ENCODE data around the gene BSND. TPM values are rescaled to one million over a fixed set of nuclear protein-coding genes. Genes with fewer than 3 reads are reported as not detected.

BSND gene
- total RNA-seq, 1 donor from 2014 or later: not detected

DNA sequence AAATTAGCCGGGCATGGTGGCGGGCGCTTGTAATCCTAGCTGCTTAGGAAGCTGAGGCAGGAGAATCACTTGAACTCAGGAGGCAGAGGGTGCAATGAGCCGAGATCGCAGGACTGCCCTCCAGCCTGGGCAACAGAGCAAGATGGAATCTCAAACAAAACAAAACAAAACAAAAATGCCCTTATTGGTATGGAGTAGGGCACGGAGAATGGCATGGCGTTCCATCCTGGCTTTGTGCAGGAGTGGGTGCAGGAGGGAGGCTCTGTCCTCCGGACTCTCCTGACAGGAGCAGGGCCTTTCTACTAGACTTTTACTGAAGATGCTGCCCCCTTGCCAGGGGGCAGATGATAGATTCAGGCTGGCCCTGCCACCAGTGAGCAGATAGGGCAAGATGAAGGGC, 17.3 kb upstream of the BSND start:
- peaks cover 8 to 24% (median 19%) of the 10 kb centered on the region in 3 donors for H3K27me3 ChIP-seq (ENCODE audit: control insufficient read depth in 3 of 3, insufficient read depth in 3 of 3, low read length in 3 of 3)
- H3K4me1 ChIP-seq (ENCODE audit: control insufficient read depth in 3 of 3, insufficient read depth in 3 of 3, low read length in 3 of 3): peaks cover 0 to 4% (median 0%) of the 10 kb centered on the region in 3 donors
- no peak overlapping the region for H3K27ac ChIP-seq (ENCODE audit: low read depth, low read length)
- no peaks in the 10 kb centered on the region for H3K9me3 ChIP-seq (ENCODE audit: control insufficient read depth in 3 of 3, low read length in 3 of 3)
- H3K4me3 ChIP-seq (ENCODE audit: low read length in 3 of 3): no peak overlapping the region
- no peaks in the 10 kb centered on the region for H3K36me3 ChIP-seq (ENCODE audit: control insufficient read depth in 3 of 3, insufficient read depth in 3 of 3, low read length in 3 of 3)
- H3K9ac ChIP-seq (ENCODE audit: low read depth in 1 of 3, low read length in 3 of 3): no peak overlapping the region

GRCh38 chr1:54982739-54983138, 16.0 kb upstream of the BSND start:
- no peak overlapping the region for H3K9ac ChIP-seq (ENCODE audit: low read depth in 1 of 3, low read length in 3 of 3)
- H3K27me3 ChIP-seq (ENCODE audit: control insufficient read depth in 3 of 3, insufficient read depth in 3 of 3, low read length in 3 of 3): peaks cover 8 to 24% (median 19%) of the 10 kb centered on the region in 3 donors
- peaks cover 0 to 4% (median 0%) of the 10 kb centered on the region in 3 donors for H3K4me1 ChIP-seq (ENCODE audit: control insufficient read depth in 3 of 3, insufficient read depth in 3 of 3, low read length in 3 of 3)

DNA sequence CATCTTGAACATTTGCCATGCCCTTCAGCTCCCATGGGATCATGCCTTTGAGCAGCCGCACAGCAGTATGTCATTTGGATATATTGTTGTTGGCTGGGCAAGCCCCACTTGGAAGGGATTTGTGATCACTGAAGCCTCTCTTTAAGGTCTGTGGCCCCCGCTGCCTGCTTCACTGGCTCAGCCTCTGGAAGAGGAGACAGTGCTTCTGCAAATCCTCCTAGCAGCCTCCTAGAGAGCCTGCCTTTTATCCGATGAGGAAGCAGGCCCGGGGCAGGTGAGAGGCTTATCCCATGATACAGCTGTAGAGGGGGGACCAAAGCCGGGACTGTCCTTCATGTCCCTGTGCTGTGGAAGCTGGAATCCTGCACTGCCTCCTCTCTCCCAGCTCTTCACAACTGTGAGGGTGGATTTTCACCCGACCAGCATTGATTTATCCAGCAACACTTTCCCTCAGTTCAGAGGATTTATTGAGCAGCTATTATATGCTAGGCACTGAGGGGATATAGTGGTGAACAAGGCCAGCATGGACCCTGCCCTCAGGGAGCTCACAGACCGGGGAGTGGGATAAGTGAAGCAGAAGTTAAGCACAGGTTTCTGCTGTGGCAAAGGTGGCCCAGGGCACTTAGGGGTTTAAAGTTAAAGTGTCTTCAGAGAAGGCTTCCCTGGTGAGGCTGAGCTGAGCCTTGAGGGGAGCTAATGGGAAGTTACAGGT, 14.4 kb upstream of the BSND start:
- Histone ChIP-seq H3K27me3 (ENCODE audit: control insufficient read depth in 3 of 3, insufficient read depth in 3 of 3, low read length in 3 of 3) (peaks cover 8 to 18% (median 18%) of the 10 kb centered on the region in 3 donors), H3K9me3 (ENCODE audit: control insufficient read depth in 3 of 3, low read length in 3 of 3) (no peaks in the 10 kb centered on the region), H3K9ac (ENCODE audit: low read depth in 1 of 3, low read length in 3 of 3) (no peak overlapping the region)

More at GRCh38 chr1:54982739-54983138, 16.0 kb upstream of the BSND start:
- no peaks in the 10 kb centered on the region for H3K9me3 ChIP-seq (ENCODE audit: control insufficient read depth in 3 of 3, low read length in 3 of 3)
- H3K36me3 ChIP-seq (ENCODE audit: control insufficient read depth in 3 of 3, insufficient read depth in 3 of 3, low read length in 3 of 3): no peaks in the 10 kb centered on the region
- H3K4me3 ChIP-seq (ENCODE audit: low read length in 3 of 3): no peak overlapping the region
- no peak overlapping the region for H3K27ac ChIP-seq (ENCODE audit: low read depth, low read length)

GRCh38 chr1:54985556-54985955, 13.2 kb upstream of the BSND start:
- H3K4me3 ChIP-seq (ENCODE audit: low read length in 3 of 3): no peak overlapping the region
- H3K36me3 ChIP-seq (ENCODE audit: control insufficient read depth in 3 of 3, insufficient read depth in 3 of 3, low read length in 3 of 3): no peaks in the 10 kb centered on the region
- peaks cover 4 to 10% (median 7%) of the 10 kb centered on the region in 3 donors for H3K27me3 ChIP-seq (ENCODE audit: control insufficient read depth in 3 of 3, insufficient read depth in 3 of 3, low read length in 3 of 3)
- no peaks in the 10 kb centered on the region for H3K9me3 ChIP-seq (ENCODE audit: control insufficient read depth in 3 of 3, low read length in 3 of 3)
- no peak overlapping the region for H3K27ac ChIP-seq (ENCODE audit: low read depth, low read length)
- H3K4me1 ChIP-seq (ENCODE audit: control insufficient read depth in 3 of 3, insufficient read depth in 3 of 3, low read length in 3 of 3): no peaks in the 10 kb centered on the region
- no peak overlapping the region for H3K9ac ChIP-seq (ENCODE audit: low read depth in 1 of 3, low read length in 3 of 3)

More for the DNA sequence above, 14.4 kb upstream of the BSND start:
- Histone ChIP-seq H3K36me3 (ENCODE audit: control insufficient read depth in 3 of 3, insufficient read depth in 3 of 3, low read length in 3 of 3) (no peaks in the 10 kb centered on the region), H3K27ac (ENCODE audit: low read depth, low read length) (no peak overlapping the region), H3K4me1 (ENCODE audit: control insufficient read depth in 3 of 3, insufficient read depth in 3 of 3, low read length in 3 of 3) (peaks cover 0 to 4% (median 0%) of the 10 kb centered on the region in 3 donors), H3K4me3 (ENCODE audit: low read length in 3 of 3) (no peak overlapping the region)

DNA sequence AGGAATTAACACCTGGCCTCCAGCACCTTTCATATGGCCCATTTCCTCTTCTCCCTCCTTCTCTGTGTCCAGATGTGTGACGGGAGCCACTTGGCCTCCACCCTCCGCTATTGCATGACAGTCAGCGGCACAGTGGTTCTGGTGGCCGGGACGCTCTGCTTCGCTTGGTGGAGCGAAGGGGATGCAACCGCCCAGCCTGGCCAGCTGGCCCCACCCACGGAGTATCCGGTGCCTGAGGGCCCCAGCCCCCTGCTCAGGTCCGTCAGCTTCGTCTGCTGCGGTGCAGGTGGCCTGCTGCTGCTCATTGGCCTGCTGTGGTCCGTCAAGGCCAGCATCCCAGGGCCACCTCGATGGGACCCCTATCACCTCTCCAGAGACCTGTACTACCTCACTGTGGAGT, 12.7 kb upstream of the BSND start:
- Histone ChIP-seq H3K27me3 (ENCODE audit: control insufficient read depth in 3 of 3, insufficient read depth in 3 of 3, low read length in 3 of 3) (peaks cover 2 to 7% (median 4%) of the 10 kb centered on the region in 3 donors), H3K9me3 (ENCODE audit: control insufficient read depth in 3 of 3, low read length in 3 of 3) (no peaks in the 10 kb centered on the region), H3K36me3 (ENCODE audit: control insufficient read depth in 3 of 3, insufficient read depth in 3 of 3, low read length in 3 of 3) (no peaks in the 10 kb centered on the region), H3K9ac (ENCODE audit: low read depth in 1 of 3, low read length in 3 of 3) (no peak overlapping the region), H3K4me1 (ENCODE audit: control insufficient read depth in 3 of 3, insufficient read depth in 3 of 3, low read length in 3 of 3) (no peaks in the 10 kb centered on the region), H3K27ac (ENCODE audit: low read depth, low read length) (no peak overlapping the region), H3K4me3 (ENCODE audit: low read length in 3 of 3) (no peak overlapping the region)

DNA sequence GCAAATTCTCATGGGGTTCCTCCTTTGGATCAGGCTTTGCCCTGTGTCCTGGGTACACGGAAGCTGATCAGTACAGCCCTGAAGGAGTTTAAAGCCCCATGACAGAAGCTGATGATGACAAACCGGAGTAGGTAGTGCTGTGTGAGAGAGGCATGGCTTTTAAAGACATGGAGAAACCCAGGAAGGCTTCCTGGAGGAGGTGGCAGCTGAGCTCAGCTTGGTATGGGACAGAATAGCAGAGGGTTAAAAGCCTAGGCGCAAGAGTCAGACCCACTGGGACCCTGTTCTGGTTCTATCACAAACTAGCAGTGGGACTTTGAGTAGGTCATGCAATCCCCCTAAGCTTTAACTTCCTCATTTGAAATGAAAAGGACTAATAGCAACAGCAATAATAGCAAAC, 12.2 kb upstream of the BSND start:
- H3K4me1 ChIP-seq (ENCODE audit: control insufficient read depth in 3 of 3, insufficient read depth in 3 of 3, low read length in 3 of 3): no peaks in the 10 kb centered on the region
- H3K4me3 ChIP-seq (ENCODE audit: low read length in 3 of 3): no peak overlapping the region
- H3K9me3 ChIP-seq (ENCODE audit: control insufficient read depth in 3 of 3, low read length in 3 of 3): no peaks in the 10 kb centered on the region
- H3K27ac ChIP-seq (ENCODE audit: low read depth, low read length): no peak overlapping the region
- H3K36me3 ChIP-seq (ENCODE audit: control insufficient read depth in 3 of 3, insufficient read depth in 3 of 3, low read length in 3 of 3): no peaks in the 10 kb centered on the region
- no peak overlapping the region for H3K9ac ChIP-seq (ENCODE audit: low read depth in 1 of 3, low read length in 3 of 3)
- peaks cover 0 to 5% (median 3%) of the 10 kb centered on the region in 3 donors for H3K27me3 ChIP-seq (ENCODE audit: control insufficient read depth in 3 of 3, insufficient read depth in 3 of 3, low read length in 3 of 3)

GRCh38 chr1:54987427-54987826, 11.3 kb upstream of the BSND start:
- Histone ChIP-seq H3K9ac (ENCODE audit: low read depth in 1 of 3, low read length in 3 of 3) (no peak overlapping the region), H3K4me1 (ENCODE audit: control insufficient read depth in 3 of 3, insufficient read depth in 3 of 3, low read length in 3 of 3) (no peaks in the 10 kb centered on the region), H3K36me3 (ENCODE audit: control insufficient read depth in 3 of 3, insufficient read depth in 3 of 3, low read length in 3 of 3) (no peaks in the 10 kb centered on the region), H3K27me3 (ENCODE audit: control insufficient read depth in 3 of 3, insufficient read depth in 3 of 3, low read length in 3 of 3) (peaks cover 0 to 5% (median 3%) of the 10 kb centered on the region in 3 donors), H3K9me3 (ENCODE audit: control insufficient read depth in 3 of 3, low read length in 3 of 3) (no peaks in the 10 kb centered on the region), H3K4me3 (ENCODE audit: low read length in 3 of 3) (no peak overlapping the region), H3K27ac (ENCODE audit: low read depth, low read length) (no peak overlapping the region)

DNA sequence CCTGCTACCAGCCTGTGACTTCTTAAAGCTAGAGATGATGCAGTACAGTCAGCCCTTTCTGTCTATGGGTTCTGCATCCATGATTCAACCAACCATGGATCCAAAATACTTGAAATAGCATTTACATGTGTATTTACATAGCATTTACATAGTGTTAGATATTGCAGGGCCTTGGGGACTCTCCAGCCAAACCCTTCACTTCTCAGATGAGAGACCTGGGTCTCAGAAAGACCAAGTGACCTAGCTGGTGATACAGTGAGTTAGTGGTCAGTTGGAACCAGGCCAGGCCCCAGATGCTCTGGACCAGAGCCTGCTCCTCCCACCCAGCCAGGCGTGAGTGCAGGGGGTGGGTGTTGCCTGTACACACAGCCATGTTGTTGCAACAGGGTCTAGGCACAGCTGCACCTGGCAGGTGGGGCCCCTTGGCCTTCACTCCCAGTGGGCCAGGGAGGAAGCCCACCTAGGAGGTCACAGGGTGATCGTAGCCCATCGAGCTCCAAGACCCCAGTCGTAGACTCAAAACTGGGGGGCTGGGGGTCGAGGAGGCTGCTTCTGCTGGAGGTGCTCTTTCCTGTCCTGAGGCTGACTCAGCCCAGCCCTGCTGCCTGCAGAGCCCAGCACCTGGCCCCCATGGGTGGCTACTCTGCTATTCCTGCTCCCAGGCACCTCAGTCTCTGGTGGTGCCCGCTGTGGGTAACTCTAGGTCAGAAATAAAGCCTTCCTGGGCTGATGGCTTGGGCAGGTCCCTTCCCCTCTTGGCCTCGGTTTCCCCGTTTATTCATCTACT, 10.6 kb upstream of the BSND start:
- peaks cover 0 to 5% (median 3%) of the 10 kb centered on the region in 3 donors for H3K27me3 ChIP-seq (ENCODE audit: control insufficient read depth in 3 of 3, insufficient read depth in 3 of 3, low read length in 3 of 3)
- H3K9ac ChIP-seq (ENCODE audit: low read depth in 1 of 3, low read length in 3 of 3): no peak overlapping the region
- no peaks in the 10 kb centered on the region for H3K9me3 ChIP-seq (ENCODE audit: control insufficient read depth in 3 of 3, low read length in 3 of 3)
- H3K4me3 ChIP-seq (ENCODE audit: low read length in 3 of 3): no peak overlapping the region
- no peaks in the 10 kb centered on the region for H3K4me1 ChIP-seq (ENCODE audit: control insufficient read depth in 3 of 3, insufficient read depth in 3 of 3, low read length in 3 of 3)
- no peaks in the 10 kb centered on the region for H3K36me3 ChIP-seq (ENCODE audit: control insufficient read depth in 3 of 3, insufficient read depth in 3 of 3, low read length in 3 of 3)
- H3K27ac ChIP-seq (ENCODE audit: low read depth, low read length): no peak overlapping the region

DNA sequence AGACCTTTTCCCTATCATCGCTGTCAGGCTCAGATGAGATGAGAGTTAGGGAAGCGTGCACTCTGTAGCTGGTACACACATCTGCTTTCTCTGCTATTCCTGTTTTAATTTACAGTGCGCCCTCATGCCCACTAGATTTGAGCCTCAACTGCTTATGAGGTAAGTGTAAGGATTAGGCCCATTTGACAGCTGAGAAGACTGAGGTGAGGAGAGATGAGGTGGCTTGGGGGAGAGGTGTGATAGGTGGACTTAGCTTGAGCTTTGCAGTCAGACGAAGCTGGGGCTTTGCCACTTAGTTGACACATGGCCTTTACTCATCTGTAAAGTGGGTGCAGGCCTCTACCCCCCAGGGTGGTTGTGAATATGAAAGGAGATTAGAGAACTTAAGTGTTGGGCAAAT, 9.8 kb upstream of the BSND start:
- H3K9ac ChIP-seq (ENCODE audit: low read depth in 1 of 3, low read length in 3 of 3): no peak overlapping the region

GRCh38 chr1:54989473-54989872, 9.3 kb upstream of the BSND start:
- no peak overlapping the region for H3K27ac ChIP-seq (ENCODE audit: low read depth, low read length)
- no peaks in the 10 kb centered on the region for H3K9me3 ChIP-seq (ENCODE audit: control insufficient read depth in 3 of 3, low read length in 3 of 3)
- H3K27me3 ChIP-seq (ENCODE audit: control insufficient read depth in 3 of 3, insufficient read depth in 3 of 3, low read length in 3 of 3): peaks cover 0 to 4% (median 3%) of the 10 kb centered on the region in 3 donors
- no peak overlapping the region for H3K9ac ChIP-seq (ENCODE audit: low read depth in 1 of 3, low read length in 3 of 3)
- H3K4me1 ChIP-seq (ENCODE audit: control insufficient read depth in 3 of 3, insufficient read depth in 3 of 3, low read length in 3 of 3): no peaks in the 10 kb centered on the region
- H3K36me3 ChIP-seq (ENCODE audit: control insufficient read depth in 3 of 3, insufficient read depth in 3 of 3, low read length in 3 of 3): no peaks in the 10 kb centered on the region
- no peak overlapping the region for H3K4me3 ChIP-seq (ENCODE audit: low read length in 3 of 3)

More for the DNA sequence above, 9.8 kb upstream of the BSND start:
- no peak overlapping the region for H3K4me3 ChIP-seq (ENCODE audit: low read length in 3 of 3)
- H3K36me3 ChIP-seq (ENCODE audit: control insufficient read depth in 3 of 3, insufficient read depth in 3 of 3, low read length in 3 of 3): no peaks in the 10 kb centered on the region
- no peak overlapping the region for H3K27ac ChIP-seq (ENCODE audit: low read depth, low read length)
- H3K9me3 ChIP-seq (ENCODE audit: control insufficient read depth in 3 of 3, low read length in 3 of 3): no peaks in the 10 kb centered on the region
- H3K27me3 ChIP-seq (ENCODE audit: control insufficient read depth in 3 of 3, insufficient read depth in 3 of 3, low read length in 3 of 3): peaks cover 0 to 5% (median 3%) of the 10 kb centered on the region in 3 donors
- no peaks in the 10 kb centered on the region for H3K4me1 ChIP-seq (ENCODE audit: control insufficient read depth in 3 of 3, insufficient read depth in 3 of 3, low read length in 3 of 3)
